GM13976 (cell line): ENCODE results near the gene ATXN7L1.

Experiments used
- DNase-seq: peaks from one replicate; pipeline ENCODE4 v3.0.0; 2012; ENCODE audit warnings: low spot score
- CTCF ChIP-seq: IDR thresholded peaks from 2 replicates; pipeline ENCODE4 v1.5.1; 2012; ENCODE audit warnings: borderline replicate concordance, mild to moderate bottlenecking; ENCODE audit not compliant: insufficient read depth; ENCODE audit errors: extremely low read depth, missing control alignments, control extremely low read depth
- in situ Hi-C: fragments of 300-500 bp; cut with MboI; formaldehyde crosslinking; loops from one replicate; pipeline ENCODE4 v1.12.0; 2022; ENCODE audit warnings: low sequenced_read_pairs, mixed read lengths, inconsistent platforms; ENCODE audit not compliant: unreplicated experiment

Gene ATXN7L1

GRCh38 chr7:105876091-105876963 is at the start of gene ATXN7L1:
TSS of gene ATXN7L1 (minus strand) at chr7:105876599. CDS start at chr7:105876558, 41 bp downstream.
- peak; percentile 91 for DNase-seq
- in situ Hi-C loops: no loop called here
- peak; percentile 77 for TF ChIP-seq CTCF

GRCh38 chr7:105926131-105926530 is 49.7 kb upstream of the ATXN7L1 start:
- no peak for TF ChIP-seq CTCF
- DNase-seq: no peak
- in situ Hi-C loops: no loop called here

- DNase-seq: no peak
- no peak for TF ChIP-seq CTCF
- in situ Hi-C loops: no loop called here
Observed at GRCh38 chr7:105924945-105925344, 48.5 kb upstream of the ATXN7L1 start.

- in situ Hi-C loops: no loop called here
- no peak for TF ChIP-seq CTCF
- DNase-seq: no peak
Observed at GRCh38 chr7:105920766-105921165, 44.4 kb upstream of the ATXN7L1 start.

- no peak for TF ChIP-seq CTCF
- in situ Hi-C loops: no loop called here
- no peak for DNase-seq
Observed at GRCh38 chr7:105917659-105918058, 41.3 kb upstream of the ATXN7L1 start.

GRCh38 chr7:105916603-105917002 is 40.2 kb upstream of the ATXN7L1 start:
- no peak for DNase-seq
- no peak for TF ChIP-seq CTCF
- in situ Hi-C loops: no loop called here
